Dermis microvascular lymphatic vessel endothelial cell (primary cell): Measurements from ENCODE around the gene PRKAR1A. TPM values are rescaled to one million over a fixed set of nuclear protein-coding genes. Genes with fewer than 3 reads are reported as not detected.
A peak's percentile ranks its signal among the peaks of the same experiment; 100 is the strongest.
"Not testable (repeated sequence)": the region's sequence is repeated elsewhere in the genome, so short reads cannot be mapped to it uniquely, and the experiment has no call there.

ENCODE experiments used
- DNase-seq, 2 donors: peaks; one replicate each; pipeline versions ENCODE4 v3.0.0 to v3.0.0-alpha.2; 2010; ENCODE audit warnings: low read depth in 2 of 2
- total RNA-seq: library from RNA; depleted of rRNA; stranded (reverse); fragments of >200 nt; gene quantifications from 2 replicates; pipeline ENCODE4 v1.2.1, GENCODE V29; 2014

PRKAR1A gene
- total RNA-seq, 1 donor from 2014 or later: 272 TPM

DNA sequence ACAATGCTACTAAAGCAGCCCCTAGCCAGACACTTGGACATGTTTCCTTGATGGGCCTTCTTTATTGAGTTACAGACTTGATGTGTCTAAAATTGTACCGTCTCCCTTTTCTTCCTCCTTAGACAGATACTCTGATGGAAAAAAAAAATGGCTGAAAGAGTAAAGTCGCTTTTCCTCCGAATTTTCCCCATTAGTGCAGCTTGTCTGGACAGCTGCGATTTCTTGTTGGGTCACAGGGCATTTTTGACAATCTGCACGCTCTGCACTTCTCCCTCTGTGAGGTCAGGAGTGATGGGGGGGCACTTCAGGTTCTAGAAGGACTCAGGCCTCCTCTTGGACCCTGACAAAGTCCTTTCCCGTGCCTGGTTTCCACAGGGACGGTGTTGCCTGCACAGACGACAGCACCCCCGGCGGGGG is 968 bp upstream of the PRKAR1A start:
- no peak for DNase-seq

DNA sequence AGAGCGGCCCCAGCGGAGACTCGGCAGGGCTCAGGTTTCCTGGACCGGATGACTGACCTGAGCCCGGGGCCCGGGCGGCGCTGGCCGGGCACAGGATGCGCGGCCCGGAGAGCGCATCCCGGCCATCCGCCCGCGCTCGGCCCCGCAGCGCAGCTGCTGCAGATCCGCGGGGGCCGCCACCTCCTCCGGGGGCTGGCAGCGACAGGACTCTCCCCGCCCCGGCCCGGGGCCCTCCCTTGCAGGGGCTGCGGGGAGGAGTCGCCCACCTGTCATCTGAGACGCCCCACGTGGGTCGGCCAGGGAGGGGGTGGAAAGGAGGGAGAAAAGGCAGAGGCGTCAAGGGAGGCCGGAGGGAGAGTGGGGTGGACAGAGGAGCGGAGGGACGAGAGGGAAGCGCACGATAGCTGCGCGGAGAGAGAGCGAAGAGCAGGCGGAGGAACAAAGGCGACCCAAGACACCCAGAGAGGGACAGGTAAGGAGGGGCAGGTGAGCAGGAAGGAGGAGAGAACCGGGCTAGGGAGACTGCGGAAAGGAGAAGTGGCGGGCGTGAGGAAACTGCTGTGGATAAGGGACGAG is 471 bp upstream of the PRKAR1A start:
- peak; percentile 52 to 74 for DNase-seq

DNA sequence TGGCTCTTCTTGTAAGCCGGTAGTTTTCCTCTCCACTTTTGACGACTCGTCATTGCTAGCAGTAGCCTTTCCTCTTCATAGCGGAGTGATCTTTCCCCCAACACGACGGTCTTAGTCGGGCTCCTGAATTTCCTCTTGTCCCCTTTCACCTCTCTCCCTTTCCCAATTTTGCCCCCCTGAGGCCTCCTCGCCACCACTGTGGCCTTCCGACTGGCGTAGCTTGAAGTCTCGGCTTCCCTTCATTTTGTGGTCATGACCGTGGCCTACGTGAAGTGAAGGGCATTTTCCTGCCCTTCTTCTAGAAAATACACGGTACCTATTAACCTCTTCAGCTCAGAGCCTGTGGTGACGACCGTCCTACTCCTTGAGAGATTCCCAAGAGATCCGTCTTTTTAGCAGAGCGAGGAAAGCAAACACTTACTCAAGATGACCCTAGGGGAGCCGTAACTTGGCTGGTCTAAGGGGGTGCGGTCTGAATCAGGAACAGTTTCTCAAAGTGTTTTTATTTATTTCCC is 787 bp downstream of the PRKAR1A start:
- DNase-seq: peak in 1 of 2 donors; percentile 44

DNA sequence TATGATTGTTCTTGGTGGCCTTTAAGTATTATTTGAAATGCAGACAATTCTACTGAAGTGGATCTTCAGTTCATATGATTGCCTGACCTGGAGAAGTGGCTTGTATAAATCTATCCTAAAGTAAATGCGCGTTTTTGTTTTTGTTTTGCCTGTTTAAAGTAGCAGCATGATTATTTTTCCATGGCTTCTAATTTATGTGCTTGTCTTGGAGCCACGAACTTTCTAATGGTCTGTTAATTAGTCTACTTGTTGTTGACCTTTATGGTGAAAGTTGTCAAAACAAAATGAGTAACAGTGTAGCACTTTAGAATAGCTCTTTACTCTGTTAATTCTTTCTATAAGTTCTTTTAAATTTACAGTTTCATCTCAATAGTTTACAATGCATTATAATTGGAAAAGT is 1.7 kb downstream of the PRKAR1A start:
- no peak for DNase-seq

DNA sequence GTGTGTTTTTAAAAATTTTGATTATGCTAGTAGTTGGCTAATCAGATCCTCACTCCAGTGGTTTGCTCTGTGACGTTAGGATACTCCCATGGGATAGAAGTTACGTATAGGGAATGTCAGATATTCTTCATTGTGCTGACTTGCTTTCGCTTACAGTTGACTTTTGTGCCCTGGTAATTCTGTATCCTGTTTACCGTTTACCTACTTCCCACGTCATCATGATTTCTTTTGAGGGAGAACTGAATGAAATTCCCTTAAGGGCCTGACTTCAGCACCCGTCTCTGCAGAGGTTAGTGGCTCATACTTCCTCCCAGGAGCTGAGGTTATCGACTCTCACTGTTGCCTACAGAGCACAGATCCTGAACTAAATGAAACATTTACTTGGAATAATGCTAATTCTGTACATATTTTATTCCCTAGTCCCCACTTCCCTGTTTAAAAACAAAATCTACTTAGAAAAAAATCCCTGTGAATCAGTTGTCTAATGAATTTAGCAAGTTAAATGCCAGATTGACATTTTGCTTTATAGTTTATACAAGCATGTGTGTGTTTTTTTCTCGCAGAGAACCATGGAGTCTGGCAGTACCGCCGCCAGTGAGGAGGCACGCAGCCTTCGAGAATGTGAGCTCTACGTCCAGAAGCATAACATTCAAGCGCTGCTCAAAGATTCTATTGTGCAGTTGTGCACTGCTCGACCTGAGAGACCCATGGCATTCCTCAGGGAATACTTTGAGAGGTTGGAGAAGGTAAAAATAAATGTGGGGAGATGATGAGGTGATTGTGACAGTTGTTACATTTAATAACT is 2.8 kb downstream of the PRKAR1A start:
- peak; percentile 55 to 83 for DNase-seq

DNA sequence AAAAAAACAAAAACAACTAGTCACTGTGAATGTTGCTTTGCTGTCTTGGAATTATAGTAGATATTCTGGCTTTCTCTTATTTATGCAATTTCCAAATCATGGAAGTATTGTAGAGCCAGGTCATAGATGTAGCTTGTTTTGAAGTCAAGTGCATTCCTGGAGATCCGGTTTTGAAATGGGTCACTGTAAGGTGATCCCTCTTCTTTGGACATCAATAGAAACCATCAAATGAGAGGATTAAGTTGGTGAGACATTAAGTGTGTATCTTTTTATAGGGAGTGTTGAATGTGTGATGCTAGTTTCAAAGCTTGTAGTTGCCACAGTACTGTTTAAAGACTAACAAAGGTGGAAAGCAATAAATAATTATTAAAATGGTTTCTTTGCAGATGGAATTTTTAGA is 4.5 kb downstream of the PRKAR1A start:
- no peak for DNase-seq

DNA sequence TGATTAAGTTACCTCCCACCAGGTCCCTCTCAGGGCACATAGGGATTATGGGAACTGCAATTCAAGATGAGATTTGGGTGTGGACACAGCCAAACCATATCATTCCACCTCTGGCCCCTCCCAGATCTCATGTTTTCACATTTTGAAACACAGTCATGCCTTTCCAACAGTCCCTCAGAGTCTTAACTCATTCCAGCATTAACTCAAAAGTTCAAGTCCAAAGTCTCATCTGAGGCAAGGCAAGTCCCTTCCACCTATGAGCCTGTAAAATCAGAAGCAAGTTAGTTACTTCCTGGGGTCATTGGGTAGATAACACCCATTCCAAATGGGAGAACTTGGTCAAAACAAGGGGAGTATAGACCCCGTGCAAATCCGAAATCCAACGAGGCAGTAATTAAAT is 5.4 kb downstream of the PRKAR1A start:
- not testable (repeated sequence) for DNase-seq

DNA sequence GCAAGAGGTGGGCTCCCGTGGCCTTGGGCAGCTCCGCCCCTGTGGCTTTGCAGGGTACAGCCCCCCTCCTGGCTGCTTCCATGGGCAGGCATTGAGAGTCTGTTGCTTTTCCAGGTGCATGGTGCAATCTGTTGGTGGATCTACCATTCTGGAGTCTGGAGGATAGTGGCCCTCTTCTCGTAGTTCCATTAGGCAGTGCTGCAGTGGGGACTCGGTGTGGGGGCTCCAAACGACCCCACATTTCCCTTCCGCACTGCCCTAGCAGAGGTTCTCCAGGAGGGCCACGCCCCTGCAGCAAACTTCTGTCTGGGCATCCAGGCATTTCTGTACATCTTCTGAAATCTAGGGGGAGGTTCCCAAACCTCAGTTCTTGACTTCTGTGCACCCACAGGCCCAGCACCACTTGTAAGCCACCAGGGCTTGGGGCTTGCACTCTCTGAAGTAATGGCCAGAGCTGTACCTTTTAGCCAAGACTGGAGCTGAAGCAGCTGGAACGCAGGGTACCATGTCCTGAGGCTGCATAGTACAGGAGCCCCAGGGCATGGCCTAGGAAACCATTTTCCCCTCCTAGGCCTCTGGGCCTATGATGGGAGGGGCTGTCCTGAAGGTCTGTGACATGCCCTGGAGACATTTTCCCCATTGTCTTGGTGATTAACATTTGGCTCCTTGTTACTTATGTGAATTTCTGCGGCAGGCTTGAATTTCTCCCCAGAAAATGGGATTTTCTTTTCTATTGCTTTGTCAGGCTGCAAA is 6.0 kb downstream of the PRKAR1A start:
- no peak for DNase-seq

DNA sequence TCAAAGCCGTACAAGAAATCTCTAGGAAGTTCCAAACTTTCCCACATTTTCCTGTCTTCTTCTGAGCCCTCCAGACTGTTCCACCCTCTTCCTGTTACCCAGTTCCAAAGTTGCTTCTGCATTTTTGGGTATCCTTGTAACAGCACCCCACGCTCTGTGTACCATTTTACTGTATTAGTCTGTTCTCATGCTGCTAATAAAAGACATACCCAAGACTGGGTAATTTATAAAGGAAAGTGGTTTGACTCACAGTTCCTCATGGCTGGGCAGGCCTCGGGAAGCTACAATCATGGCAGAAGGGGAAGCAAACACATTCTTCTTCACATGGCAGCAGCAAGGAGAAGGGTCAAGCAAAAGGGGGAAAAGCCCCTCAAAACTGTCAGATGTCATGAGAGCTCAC is 6.8 kb downstream of the PRKAR1A start:
- not testable (repeated sequence) for DNase-seq

DNA sequence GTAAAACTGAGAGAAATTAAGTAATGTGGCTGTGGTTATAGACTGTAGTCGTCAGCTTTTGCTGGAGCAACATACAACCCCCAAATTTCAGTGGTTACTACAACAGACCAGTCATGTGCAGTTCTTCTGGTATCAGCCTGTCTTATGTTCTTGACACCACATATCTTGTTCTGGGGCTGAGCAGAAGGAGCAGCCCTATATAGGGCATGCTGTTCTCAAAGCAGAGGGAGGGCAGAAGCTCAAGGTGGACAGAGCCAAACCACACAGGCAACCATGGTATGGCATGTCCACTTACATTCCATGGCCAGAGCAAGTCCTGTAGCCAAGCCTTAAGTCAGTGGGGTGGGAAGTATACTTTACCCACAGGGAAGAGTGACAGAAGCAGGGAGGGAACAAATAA is 7.7 kb downstream of the PRKAR1A start:
- DNase-seq: no peak

DNA sequence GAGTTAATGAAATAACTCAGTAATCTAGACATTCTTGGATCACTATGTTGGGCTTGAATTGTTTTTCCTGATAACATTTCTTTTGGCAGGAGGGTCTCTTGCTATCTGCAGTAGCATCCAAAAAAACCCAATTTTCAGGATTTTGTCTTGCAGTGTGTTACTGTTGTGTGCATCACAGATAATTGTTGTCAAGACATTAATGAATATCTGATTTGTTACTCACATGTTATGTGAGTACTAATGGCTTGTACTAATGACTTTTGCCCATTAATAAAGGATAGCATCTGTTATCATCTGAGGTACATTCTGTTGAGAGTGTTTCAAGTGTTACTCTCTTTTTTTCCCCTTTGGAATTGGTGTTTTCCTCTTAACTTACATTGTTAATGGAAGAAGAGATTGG is 10.0 kb downstream of the PRKAR1A start:
- no peak for DNase-seq

DNA sequence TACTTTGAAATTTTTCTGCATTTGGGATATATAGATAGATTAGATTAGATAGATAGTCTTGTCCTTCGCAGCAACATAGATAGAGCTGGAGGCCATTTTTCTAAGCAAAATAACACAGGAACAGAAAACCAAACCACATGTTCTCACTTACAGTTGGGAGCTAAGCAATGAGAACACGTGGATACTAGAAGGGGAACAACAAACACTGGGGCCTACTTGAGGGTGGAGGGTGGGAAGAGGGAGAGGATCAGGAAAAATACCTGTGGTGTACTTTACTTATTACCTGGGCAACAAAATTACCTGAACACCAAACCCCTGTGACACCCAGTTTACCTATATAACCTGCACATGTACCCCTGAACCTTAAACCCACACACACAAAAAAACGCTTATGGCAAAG is 14.3 kb downstream of the PRKAR1A start:
- DNase-seq: no peak

DNA sequence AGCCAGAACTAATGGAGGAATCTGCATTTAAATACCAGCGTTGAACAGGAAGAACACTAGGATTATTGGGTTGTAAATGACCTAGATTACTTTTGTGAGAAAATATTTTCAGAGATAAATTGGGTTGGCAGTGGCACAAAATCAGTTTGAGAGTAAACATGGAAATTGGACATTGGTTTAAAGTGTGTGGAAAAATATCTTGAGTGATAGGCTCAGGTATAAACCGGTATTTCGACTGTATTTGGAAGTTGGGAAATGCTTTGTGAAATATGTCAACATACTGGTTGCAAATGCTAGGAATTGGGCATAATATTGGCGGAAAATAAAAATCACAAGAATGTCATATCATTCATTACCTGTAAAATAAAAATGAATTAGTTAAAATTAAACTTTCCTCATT is 15.1 kb downstream of the PRKAR1A start:
- DNase-seq: no peak

DNA sequence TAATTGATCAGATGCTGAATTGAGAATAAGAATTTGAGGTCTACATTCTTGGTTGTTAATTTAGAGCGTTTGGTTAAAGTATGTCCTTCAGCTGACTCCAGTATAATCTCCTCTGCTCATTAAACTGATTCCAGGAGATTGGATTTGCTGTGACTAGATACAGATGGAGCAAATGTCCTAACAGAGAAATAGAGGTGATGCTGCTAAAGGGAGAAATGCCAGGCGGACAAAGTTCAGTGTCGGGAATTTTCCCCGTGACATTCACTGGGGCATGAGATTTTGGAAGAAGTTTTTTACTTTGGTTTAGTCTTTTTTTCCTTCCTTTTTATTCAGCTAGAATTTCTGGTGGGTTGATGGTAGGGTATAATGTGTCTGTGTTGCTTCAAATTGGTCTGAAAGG is 19.0 kb downstream of the PRKAR1A start:
- no peak for DNase-seq

DNA sequence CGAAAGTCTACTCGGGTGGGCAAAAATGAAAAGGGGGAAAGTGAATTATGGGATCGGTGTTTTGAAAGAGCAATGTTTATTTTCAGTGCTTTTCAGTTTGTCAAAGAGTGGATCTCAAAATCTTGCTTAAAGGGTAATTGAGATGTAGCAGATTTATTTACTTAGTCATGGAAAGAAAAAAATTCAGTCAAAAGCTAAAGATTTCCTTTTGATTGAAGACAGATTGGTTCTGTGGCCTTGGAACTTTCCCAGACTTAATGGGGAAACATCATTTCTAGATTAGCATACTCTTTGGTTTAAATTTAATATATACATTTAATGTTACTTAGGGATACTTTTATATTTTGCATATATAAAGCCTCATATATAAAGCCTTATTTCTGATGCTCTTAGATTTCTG is 20.6 kb downstream of the PRKAR1A start:
- no peak for DNase-seq

DNA sequence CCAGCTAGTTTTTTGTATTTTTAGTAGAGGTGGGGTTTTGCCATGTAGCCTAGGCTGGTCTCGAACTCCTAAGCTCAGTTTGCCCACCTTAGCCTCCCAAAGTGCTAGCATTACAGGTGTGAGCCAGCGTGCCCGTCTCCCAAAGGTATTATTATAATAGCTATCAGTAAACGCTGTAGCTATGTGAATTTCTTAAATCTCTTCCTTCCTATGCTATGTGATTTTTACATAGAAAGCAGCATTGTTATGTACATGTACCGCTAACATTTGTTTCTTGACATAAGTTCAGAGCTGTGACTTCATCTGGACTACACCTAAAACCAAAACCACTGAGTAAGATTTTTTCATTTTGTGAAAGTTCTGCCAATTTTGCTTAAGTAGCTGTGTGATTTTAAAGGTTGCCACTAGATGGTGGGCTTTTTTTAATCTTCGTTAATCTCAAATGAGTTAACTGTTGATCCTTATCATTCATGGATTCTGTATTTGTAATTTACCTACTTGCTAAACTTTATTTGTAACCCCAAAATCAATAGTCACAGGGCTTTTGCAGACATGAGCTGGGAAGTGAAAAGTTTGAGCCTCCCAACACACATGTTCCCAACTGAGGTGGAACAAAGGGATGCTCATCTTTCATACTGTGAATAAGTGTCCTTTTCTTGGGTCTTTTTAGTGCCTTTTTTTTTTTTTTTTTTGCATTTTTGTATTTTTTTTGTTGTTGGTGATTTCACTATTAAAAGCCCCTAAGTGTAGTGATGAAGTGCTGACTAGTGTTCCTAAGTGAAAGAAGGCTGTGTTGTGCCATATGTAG is 21.9 kb downstream of the PRKAR1A start:
- DNase-seq: no peak

DNA sequence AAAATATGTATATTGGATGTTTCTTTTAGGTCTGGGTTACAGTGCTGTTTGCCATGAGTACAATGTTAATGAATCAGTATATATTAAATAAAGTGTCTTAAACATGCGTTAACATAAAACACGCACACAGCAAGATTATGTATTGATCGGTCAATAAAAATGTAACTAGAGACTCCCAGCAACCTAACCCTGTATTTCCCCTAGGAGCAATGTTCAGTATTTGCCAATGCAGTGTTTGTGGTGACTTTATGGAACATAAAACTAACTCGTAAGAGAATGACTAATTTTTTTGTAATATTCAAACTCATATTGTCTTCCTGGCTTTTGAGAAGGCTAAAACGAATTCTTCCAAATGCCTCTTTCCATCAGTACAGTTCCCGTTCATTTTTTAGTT is 22.5 kb downstream of the PRKAR1A start:
- DNase-seq: no peak

DNA sequence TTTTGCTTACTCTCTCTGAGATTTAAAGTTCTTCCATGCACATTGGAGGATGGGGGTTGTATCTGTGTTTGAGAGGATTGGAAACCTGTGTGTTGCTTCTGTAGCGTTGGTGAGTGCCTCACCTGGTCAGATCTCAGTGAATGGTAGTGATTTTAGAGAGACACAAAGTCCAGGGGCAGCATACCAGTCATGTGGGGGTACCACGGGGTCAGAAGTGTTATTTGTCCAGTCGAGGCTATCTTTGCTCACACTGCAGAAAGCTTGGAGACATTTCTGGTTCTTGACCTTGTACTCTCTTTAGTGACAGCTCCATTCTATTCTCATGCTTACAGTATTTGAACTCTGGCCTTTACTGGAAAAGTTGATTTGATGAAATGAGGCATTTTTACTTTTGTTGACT is 23.7 kb downstream of the PRKAR1A start:
- no peak for DNase-seq

DNA sequence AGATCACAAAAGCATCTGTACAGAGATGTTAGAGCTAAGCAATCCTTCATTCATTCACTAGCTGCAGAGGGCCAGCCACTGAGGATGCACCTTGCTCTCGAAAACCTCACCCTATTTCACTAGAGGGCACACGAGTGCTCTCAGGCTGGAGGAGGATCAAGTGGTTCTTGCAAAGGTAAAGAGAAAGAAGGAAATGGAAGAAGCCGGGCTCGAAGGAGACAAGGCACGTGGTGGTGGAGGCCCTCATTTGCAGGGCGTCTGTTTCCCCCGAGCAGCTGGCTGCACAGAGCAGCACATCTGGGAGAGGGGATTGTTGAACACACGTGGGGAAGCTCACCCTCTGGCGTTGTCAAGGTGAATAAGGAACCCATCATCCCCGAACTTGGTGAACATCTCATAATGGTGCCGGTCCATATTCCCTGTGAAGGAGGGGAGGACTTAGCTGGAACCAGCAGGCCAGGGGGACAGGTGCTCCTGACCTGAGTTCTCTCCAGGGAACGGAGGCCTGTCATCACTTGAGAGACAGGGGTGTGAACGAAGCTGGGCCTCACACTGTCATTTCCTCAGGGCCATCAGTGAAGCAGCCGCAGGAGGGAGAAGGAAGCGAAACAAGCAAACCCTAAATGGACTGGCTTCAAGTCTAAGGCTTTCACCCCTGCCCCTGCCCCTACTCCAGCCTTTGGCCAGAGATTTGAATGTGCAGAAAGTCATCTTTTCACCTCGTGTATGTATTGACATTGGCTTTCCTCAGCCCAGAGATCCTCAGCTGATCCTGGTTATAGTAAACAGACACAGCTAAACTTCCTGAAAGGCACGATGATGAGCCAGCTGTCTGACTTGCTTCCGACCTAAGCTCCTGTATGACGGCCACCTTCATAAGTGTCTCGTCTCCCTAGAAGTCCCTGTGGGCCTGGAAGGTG is 27.6 kb downstream of the PRKAR1A start:
- no peak for DNase-seq

DNA sequence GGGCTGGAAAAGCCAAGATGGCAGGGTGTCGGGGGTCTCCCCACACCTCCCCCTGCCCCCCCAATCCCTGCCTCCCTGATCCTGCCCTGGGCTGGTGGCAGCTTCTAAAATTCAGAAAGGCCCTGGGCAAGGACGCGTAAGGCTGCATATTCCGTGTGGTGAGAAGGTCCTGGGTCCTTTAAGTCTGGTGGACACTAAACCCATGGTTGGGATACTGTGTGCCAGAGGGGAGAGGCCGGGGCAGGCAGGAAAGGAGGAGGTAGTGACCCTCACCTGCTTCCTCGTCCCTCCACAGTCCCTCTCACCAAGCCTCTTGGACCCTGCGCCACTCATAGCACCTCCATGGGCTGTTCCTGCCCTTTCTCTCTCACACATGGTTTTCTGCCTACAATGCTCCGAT is 28.8 kb downstream of the PRKAR1A start:
- DNase-seq: no peak

DNA sequence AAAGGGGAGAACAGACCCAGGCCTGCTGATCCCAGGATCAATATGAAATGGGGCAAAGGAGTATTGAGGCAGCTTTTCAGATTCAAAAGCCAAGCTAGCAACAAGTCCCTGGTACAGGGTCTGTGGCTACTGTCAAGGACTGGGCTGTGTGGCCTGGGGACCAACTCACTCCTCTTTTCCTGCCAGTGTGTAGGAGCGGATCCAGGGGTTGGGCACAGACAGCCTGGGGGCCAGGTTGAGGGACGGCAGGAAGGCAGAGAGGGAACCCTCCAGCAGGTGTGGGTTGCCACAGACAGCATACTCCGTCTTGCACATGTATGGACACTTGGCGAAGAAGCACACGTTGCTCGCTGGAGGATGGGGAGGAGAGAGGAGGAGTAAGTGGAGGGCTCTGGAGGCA is 29.6 kb downstream of the PRKAR1A start:
- no peak for DNase-seq
